Measurements from ENCODE around the gene SLC25A42.

Gene SLC25A42

DNA sequence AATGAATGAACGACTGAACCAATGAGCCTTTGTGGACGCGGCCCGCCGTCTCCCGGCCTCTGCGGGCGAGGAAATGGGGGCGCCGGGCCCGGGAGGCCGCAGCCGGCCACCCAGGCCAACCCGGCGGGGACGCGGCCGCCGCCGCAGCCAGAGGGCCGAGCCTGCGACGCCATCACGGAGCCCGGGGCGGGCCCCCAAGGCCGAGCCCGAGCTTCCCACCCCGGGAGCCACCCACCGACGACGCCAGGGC lies 30.7 kb upstream of the SLC25A42 start:
- peak overlapping the region; percentile 85 to 91 for H3K27ac ChIP-seq
- H3K36me3 ChIP-seq: peaks cover 9 to 30% (median 18%) of the 10 kb centered on the region in 3 donors
- TF ChIP-seq, protein P1, sequence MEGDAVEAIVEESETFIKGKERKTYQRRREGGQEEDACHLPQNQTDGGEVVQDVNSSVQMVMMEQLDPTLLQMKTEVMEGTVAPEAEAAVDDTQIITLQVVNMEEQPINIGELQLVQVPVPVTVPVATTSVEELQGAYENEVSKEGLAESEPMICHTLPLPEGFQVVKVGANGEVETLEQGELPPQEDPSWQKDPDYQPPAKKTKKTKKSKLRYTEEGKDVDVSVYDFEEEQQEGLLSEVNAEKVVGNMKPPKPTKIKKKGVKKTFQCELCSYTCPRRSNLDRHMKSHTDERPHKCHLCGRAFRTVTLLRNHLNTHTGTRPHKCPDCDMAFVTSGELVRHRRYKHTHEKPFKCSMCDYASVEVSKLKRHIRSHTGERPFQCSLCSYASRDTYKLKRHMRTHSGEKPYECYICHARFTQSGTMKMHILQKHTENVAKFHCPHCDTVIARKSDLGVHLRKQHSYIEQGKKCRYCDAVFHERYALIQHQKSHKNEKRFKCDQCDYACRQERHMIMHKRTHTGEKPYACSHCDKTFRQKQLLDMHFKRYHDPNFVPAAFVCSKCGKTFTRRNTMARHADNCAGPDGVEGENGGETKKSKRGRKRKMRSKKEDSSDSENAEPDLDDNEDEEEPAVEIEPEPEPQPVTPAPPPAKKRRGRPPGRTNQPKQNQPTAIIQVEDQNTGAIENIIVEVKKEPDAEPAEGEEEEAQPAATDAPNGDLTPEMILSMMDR (IDR thresholded peaks at IDR 0.05): no peak
- no peak for DNase-seq
- peaks cover 0 to 29% (median 22%) of the 10 kb centered on the region in 4 donors for H3K4me1 ChIP-seq
- H3K27me3 ChIP-seq: no peaks in the 10 kb centered on the region
- H3K9me3 ChIP-seq: no peaks in the 10 kb centered on the region
- intact Hi-C loops (cut with DNase I; ENCODE audit: low total_unique reads): no loop called here
- peak overlapping the region; percentile 79 to 86 for H3K4me3 ChIP-seq

DNA sequence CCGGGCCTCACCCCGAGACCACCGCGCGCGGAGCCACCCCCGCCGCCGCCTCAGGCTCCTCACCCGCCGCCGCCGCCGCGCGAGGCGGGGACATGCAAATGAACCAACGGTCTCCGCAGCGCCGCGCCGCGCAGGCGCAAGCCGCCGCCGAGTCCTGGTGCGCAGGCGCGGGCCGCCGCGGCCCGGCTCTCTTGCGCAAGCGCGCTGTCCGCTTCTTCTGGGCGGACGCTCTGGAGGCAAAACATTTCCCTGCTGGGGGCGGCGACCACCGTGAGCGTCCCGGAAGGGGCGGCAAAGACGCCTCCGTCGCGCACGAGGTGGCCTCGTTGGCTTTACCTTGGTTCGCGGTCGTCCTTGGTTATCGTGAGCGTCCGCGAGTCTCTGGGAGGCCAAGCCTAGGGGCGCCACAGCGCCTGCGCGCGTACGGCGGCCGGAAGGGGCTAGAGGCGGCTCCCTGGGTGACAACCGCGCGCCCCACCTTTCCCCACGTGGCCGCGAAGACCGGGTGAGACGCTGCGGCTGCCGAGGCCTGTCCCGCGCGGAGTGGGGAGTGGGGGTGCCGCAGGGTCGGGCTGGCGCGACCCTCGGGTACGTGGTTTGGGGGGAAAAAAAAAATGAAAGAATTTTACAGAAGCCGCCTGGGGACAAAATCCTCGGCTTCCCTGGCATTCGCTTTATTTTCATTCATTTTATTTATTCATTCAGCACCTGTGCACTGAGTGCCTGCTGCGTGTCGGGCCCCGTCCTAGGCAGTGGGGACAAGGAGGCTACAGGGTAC lies 30.2 kb upstream of the SLC25A42 start, which contains the start of the genes ARMC6 and SUGP2:
Gene ARMC6 (plus strand): TSS at position 178 of the 778 bp plus-strand sequence. CDS start 607 bp downstream, outside the sequence.
Gene SUGP2 (minus strand): TSS at position 92 of the 778 bp plus-strand sequence. CDS start 2,446 bp downstream, outside the sequence.
- DNase-seq: peak; percentile 79 to 92
- intact Hi-C loops (cut with DNase I; ENCODE audit: low total_unique reads): no loop called here
- no peaks in the 10 kb centered on the region for H3K9me3 ChIP-seq
- H3K27me3 ChIP-seq: no peaks in the 10 kb centered on the region
- H3K4me1 ChIP-seq: peaks cover 0 to 29% (median 22%) of the 10 kb centered on the region in 4 donors
- H3K4me3 ChIP-seq: peak within 1 kb of the TSS; percentile 79 to 86
- peak within 1 kb of the TSS; percentile 85 to 91 for H3K27ac ChIP-seq
- TF ChIP-seq, protein P1 (IDR thresholded peaks at IDR 0.05): peak; percentile 10 to 25
- H3K36me3 ChIP-seq: peaks cover 4 to 25% (median 12%) of the 10 kb centered on the region in 3 donors

DNA sequence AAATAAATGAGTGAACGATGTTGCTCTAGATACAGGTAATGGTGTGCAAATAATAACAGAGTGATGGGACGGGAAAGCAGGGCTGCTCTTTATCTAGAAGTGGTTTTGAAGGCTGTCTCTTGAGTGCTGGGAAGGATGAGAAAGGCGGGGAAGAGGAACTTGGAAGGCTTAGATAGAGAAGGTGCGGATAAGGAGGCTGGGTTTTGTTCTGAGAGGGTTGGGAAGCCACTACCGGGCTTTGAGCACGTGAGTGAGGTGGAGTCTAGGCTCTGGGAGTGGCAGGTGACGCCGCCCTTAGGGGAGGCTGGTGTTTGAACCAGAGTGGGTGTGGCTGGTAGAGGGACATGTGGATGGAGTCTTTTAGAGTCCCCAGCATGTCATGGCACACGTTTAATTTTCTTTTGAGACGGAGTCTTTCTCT lies 29.6 kb upstream of the SLC25A42 start:
- Histone ChIP-seq H3K4me1 (peaks cover 0 to 29% (median 22%) of the 10 kb centered on the region in 4 donors), H3K4me3 (peak overlapping the region; percentile 79 to 86), H3K27ac (peak overlapping the region in 1 of 2 donors; percentile 91), H3K9me3 (no peaks in the 10 kb centered on the region), H3K27me3 (no peaks in the 10 kb centered on the region), H3K36me3 (peaks cover 0 to 19% (median 6%) of the 10 kb centered on the region in 3 donors)
- TF ChIP-seq, protein P1 (IDR thresholded peaks at IDR 0.05): no peak
- intact Hi-C loops (cut with DNase I; ENCODE audit: low total_unique reads): no loop called here
- peak in 1 of 2 donors; percentile 38 for DNase-seq

DNA sequence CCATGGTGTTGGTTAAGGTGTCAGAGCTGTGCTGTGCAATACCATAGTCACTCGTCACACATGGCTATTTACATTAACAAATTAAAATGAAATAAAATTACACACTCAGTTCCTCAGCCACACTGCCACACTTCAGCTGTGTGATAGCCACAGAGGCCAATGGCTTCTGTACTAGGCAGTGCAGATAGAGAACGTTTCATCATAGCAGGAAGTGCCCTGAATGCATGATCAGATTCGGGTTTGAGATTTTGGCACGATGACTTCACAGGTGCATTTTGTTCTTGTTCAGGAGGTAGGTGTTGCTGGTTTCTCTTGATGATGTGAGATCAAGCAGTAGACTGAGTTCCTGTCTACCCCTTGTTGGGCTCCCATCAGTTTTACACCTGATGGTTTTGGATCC lies 23.9 kb upstream of the SLC25A42 start:
- no peaks in the 10 kb centered on the region for H3K9me3 ChIP-seq
- DNase-seq: no peak

DNA sequence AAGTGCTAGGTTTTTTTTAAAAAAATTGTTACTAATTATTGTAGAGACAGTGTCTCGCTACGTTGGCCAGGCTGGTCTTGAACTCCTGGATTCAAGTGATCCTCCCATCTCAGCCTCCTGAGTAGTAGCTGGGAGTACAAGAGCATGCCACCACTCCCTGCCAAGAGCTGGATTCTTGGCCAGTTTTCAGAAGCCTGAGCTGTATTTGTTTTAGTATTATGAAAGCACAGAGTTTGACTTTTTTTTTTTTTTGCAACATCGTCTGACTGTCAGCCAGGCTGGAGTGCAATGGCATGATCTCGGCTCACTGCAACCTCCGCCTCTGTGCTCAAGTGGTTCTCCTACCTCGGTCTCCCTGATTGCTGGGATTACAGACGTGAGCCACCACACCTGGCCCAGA lies 23.4 kb upstream of the SLC25A42 start:
- Histone ChIP-seq H3K27ac (peak overlapping the region; percentile 39 to 72), H3K9me3 (no peaks in the 10 kb centered on the region), H3K36me3 (peaks cover 11 to 24% (median 19%) of the 10 kb centered on the region in 3 donors), H3K4me3 (no peak overlapping the region), H3K4me1 (peaks cover 0 to 13% (median 6%) of the 10 kb centered on the region in 4 donors), H3K27me3 (no peaks in the 10 kb centered on the region)
- intact Hi-C loops (cut with DNase I; ENCODE audit: low total_unique reads): no loop called here
- TF ChIP-seq, protein P1 (IDR thresholded peaks at IDR 0.05): no peak
- peak; percentile 87 to 93 for DNase-seq

More for the DNA sequence above, 23.9 kb upstream of the SLC25A42 start:
- TF ChIP-seq, protein P1 (IDR thresholded peaks at IDR 0.05): no peak
- Histone ChIP-seq H3K27ac (peak overlapping the region in 1 of 2 donors; percentile 72), H3K4me3 (no peak overlapping the region), H3K36me3 (peaks cover 11 to 24% (median 19%) of the 10 kb centered on the region in 3 donors), H3K27me3 (no peaks in the 10 kb centered on the region), H3K4me1 (peaks cover 0 to 13% (median 6%) of the 10 kb centered on the region in 4 donors)
- intact Hi-C loops (cut with DNase I; ENCODE audit: low total_unique reads): no loop called here
